MCF 10A (cell line): ENCODE data around the gene KIF2A. TPM values are rescaled to one million over a fixed set of nuclear protein-coding genes. Genes with fewer than 3 reads are reported as not detected.

Experiments used
- BruUV-seq: library from RNA; stranded (reverse); fragments of 400-500 nt; replicated peaks from 2 replicates; lab custom pipeline; 2021; lab: Mats Ljungman, UMichigan
- CTCF ChIA-PET: fragments of 300-600 bp; sonication (Branson Sonifier 250); formaldehyde crosslinking; extraction: SDS; loops from one replicate; lab custom pipeline; 2021; ENCODE audit warnings: antibody characterized with exemption, inconsistent platforms; lab: Yijun Ruan, JAX
- POLR2A ChIA-PET: fragments of 300-600, 350-650 bp; sonication (Branson Sonifier 250); formaldehyde crosslinking; extraction: SDS; loops from one replicate; lab custom pipeline; 2020; ENCODE audit warnings: antibody characterized with exemption, inconsistent platforms; lab: Yijun Ruan, JAX
- DNase-seq: peaks from one replicate; pipeline ENCODE4 v3.0.0-alpha.2; 2018; ENCODE audit not compliant: unreplicated experiment
- H3K27ac Mint-ChIP-seq: one replicate; pipeline ENCODE4 v1.8.0; 2022; ENCODE audit warnings: mild to moderate bottlenecking, low read depth, mixed read lengths; ENCODE audit not compliant: unreplicated experiment
- H3K27me3 Mint-ChIP-seq: one replicate; pipeline ENCODE4 v1.8.0; 2022; ENCODE audit warnings: mixed read lengths; ENCODE audit not compliant: insufficient read depth, unreplicated experiment
- H3K36me3 Mint-ChIP-seq: one replicate; pipeline ENCODE4 v1.8.0; 2022; ENCODE audit warnings: mild to moderate bottlenecking, moderate library complexity, mixed read lengths; ENCODE audit not compliant: insufficient read depth, unreplicated experiment
- H3K4me1 Mint-ChIP-seq: one replicate; pipeline ENCODE4 v1.8.0; 2022; ENCODE audit warnings: mixed read lengths; ENCODE audit not compliant: insufficient read depth, unreplicated experiment
- H3K4me3 Mint-ChIP-seq: one replicate; pipeline ENCODE4 v1.8.0; 2022; ENCODE audit warnings: mild to moderate bottlenecking, moderate library complexity, mixed read lengths; ENCODE audit not compliant: unreplicated experiment
- H3K9me3 Mint-ChIP-seq: one replicate; pipeline ENCODE4 v1.8.0; 2022; ENCODE audit warnings: mixed read lengths; ENCODE audit not compliant: unreplicated experiment
- CTCF ChIP-seq: fragments of 200-600 bp; IDR thresholded peaks from one replicate; pipeline ENCODE4 v1.8.0; 2022; ENCODE audit warnings: antibody characterized with exemption, mild to moderate bottlenecking; ENCODE audit not compliant: unreplicated experiment
- intact Hi-C: fragments of 100-400 bp; cut with micrococcal nuclease; formaldehyde crosslinking; loops from 2 replicates; pipeline ENCODE4 v1.14.1; 2022
- total RNA-seq: library from RNA; stranded (reverse); gene quantifications from 2 replicates; pipeline ENCODE4 v1.2.3, GENCODE V29; 2022

Gene KIF2A
- total RNA-seq, 1 experiment from 2014 or later, result 61.0 TPM

- Mint-ChIP-seq H3K4me3 (peak overlapping the region; percentile 95), H3K4me1 (peaks cover 11% of the 10 kb centered on the region), H3K27me3 (no peaks in the 10 kb centered on the region), H3K27ac (peak overlapping the region; percentile 97), H3K36me3 (peaks cover 14% of the 10 kb centered on the region), H3K9me3 (no peaks in the 10 kb centered on the region)
- POLR2A ChIA-PET, result interaction anchor here (0.8 to 3.8 kb wide), 6 partner anchors 8 to 1467 kb away, joined by 3 to 103 read pairs (median 6); partner anchors contain the start of gene DIMT1
- intact Hi-C loops, result no loop called here
- no peak for TF ChIP-seq CTCF
- CTCF ChIA-PET, result interaction anchor here (0.5 to 1.2 kb wide), 2 partner anchors 9 to 365 kb away, joined by 3 to 5 read pairs; no protein-coding TSS in a partner anchor
- BruUV-seq, result no TSS peak
- no peak for DNase-seq
Measured at GRCh38 chr5:62413711-62414110, 107.7 kb downstream of the KIF2A start.

GRCh38 chr5:62418462-62419076 is 112.6 kb downstream of the KIF2A start:
- peaks cover 15% of the 10 kb centered on the region for H3K4me1 Mint-ChIP-seq
- no peak overlapping the region for H3K27ac Mint-ChIP-seq
- no peak overlapping the region for H3K4me3 Mint-ChIP-seq
- H3K36me3 Mint-ChIP-seq, result peaks cover 15% of the 10 kb centered on the region
- TF ChIP-seq CTCF, result no peak
- no TSS peak for BruUV-seq
- no peaks in the 10 kb centered on the region for H3K9me3 Mint-ChIP-seq
- intact Hi-C loops, result no loop called here
- H3K27me3 Mint-ChIP-seq, result no peaks in the 10 kb centered on the region
- no peak for DNase-seq
- ChIA-PET POLR2A (interaction anchor here (1.8 kb wide), 1 partner anchor 15 kb away, joined by 4 read pairs; the partner anchor contains the start of gene DIMT1), CTCF (interaction anchor here (0.5 to 0.7 kb wide), 3 partner anchors 27 to 360 kb away, joined by 3 read pairs; no protein-coding TSS in a partner anchor)

GRCh38 chr5:62419609-62420008 is 113.6 kb downstream of the KIF2A start:
- intact Hi-C loops, result no loop called here
- Mint-ChIP-seq H3K4me1 (peaks cover 6% of the 10 kb centered on the region), H3K4me3 (no peak overlapping the region), H3K9me3 (no peaks in the 10 kb centered on the region), H3K27ac (no peak overlapping the region), H3K36me3 (peaks cover 15% of the 10 kb centered on the region), H3K27me3 (no peaks in the 10 kb centered on the region)
- POLR2A ChIA-PET, result interaction anchor here (0.6 to 1.8 kb wide), 2 partner anchors 16 to 1369 kb away, joined by 3 to 4 read pairs; partner anchors contain the start of gene DIMT1
- CTCF ChIA-PET, result interaction anchor here (0.6 to 0.7 kb wide), 2 partner anchors 56 to 1748 kb away, joined by 4 to 5 read pairs; no protein-coding TSS in a partner anchor
- no peak for TF ChIP-seq CTCF
- no peak for DNase-seq
- BruUV-seq, result no TSS peak

GRCh38 chr5:62421414-62421813 is 115.4 kb downstream of the KIF2A start:
- POLR2A ChIA-PET, result interaction anchor here (1.3 to 2.2 kb wide), 2 partner anchors 8 to 17 kb away, joined by 7 to 9 read pairs; partner anchors contain the start of gene DIMT1
- DNase-seq, result no peak
- BruUV-seq, result no TSS peak

More at GRCh38 chr5:62421414-62421813, 115.4 kb downstream of the KIF2A start:
- TF ChIP-seq CTCF, result no peak
- intact Hi-C loops, result no loop called here
- Mint-ChIP-seq H3K9me3 (no peaks in the 10 kb centered on the region), H3K27me3 (no peaks in the 10 kb centered on the region), H3K4me3 (no peak overlapping the region), H3K27ac (no peak overlapping the region), H3K4me1 (peaks cover 11% of the 10 kb centered on the region), H3K36me3 (peaks cover 20% of the 10 kb centered on the region)
- CTCF ChIA-PET, result interaction anchor here (0.6 kb wide), 1 partner anchor 361 kb away, joined by 3 read pairs; no protein-coding TSS in a partner anchor
